CD4-positive, alpha-beta memory T cell (primary cell): Measurements from ENCODE around the gene RETN. TPM values are rescaled to one million over a fixed set of nuclear protein-coding genes. Genes with fewer than 3 reads are reported as not detected.

Experiments used
- CTCF ChIA-PET: fragments of 350-600 bp; sonication (Branson Sonifier 250); formaldehyde crosslinking; loops from one replicate; lab custom pipeline; 2021; ENCODE audit warnings: inconsistent platforms; ENCODE audit not compliant: partially characterized antibody; lab: Charles Lee
- POLR2A ChIA-PET: fragments of 350-600 bp; sonication (Branson Sonifier 250); formaldehyde crosslinking; loops from one replicate; lab custom pipeline; 2021; ENCODE audit not compliant: partially characterized antibody; lab: Charles Lee
- DNase-seq, 5 donors: peaks; one replicate each; pipeline versions ENCODE4 v3.0.0 to v3.0.0-alpha.2; 2020 to 2022; ENCODE audit warnings: mixed read lengths in 1 of 5
- H3K27ac ChIP-seq: one replicate; pipeline ENCODE4 v1.7.0; 2013; ENCODE audit warnings: low read depth, low read length
- H3K27me3 ChIP-seq: 2 replicates; pipeline ENCODE4 v1.7.0; 2013; ENCODE audit warnings: mild to moderate bottlenecking, low read length, moderate library complexity; ENCODE audit not compliant: insufficient read depth
- H3K36me3 ChIP-seq: 2 replicates; pipeline ENCODE4 v1.7.0; 2013; ENCODE audit warnings: mild to moderate bottlenecking, low read length, moderate library complexity; ENCODE audit not compliant: insufficient read depth
- H3K4me1 ChIP-seq: 2 replicates; pipeline ENCODE4 v1.7.0; 2013; ENCODE audit warnings: mild to moderate bottlenecking, low read length, moderate library complexity; ENCODE audit not compliant: insufficient read depth
- H3K4me3 ChIP-seq, 2 donors: one replicate each; pipeline ENCODE4 v1.7.0; 2013; ENCODE audit warnings: low read length in 2 of 2, mild to moderate bottlenecking in 1 of 2
- H3K9me3 ChIP-seq, 2 donors: one replicate each; pipeline ENCODE4 v1.7.0; 2013; ENCODE audit warnings: low read length in 2 of 2, control low read depth in 1 of 2; ENCODE audit not compliant: control insufficient read depth in 1 of 2
- H3K27ac Mint-ChIP-seq, 7 donors: one replicate each; pipeline ENCODE4 v1.8.0; 2020 to 2021; ENCODE audit warnings: mixed read lengths in 7 of 7, mild to moderate bottlenecking in 6 of 7, inconsistent platforms in 3 of 7, moderate library complexity in 3 of 7
- H3K27me3 Mint-ChIP-seq, 2 donors: one replicate each; pipeline ENCODE4 v1.8.0; 2020 to 2021; ENCODE audit warnings: mixed read lengths in 2 of 2
- H3K36me3 Mint-ChIP-seq, 2 donors: one replicate each; pipeline ENCODE4 v1.8.0; 2020 to 2021; ENCODE audit warnings: mixed read lengths in 2 of 2, inconsistent platforms in 1 of 2, mild to moderate bottlenecking in 1 of 2
- H3K4me1 Mint-ChIP-seq, 4 donors: one replicate each; pipeline ENCODE4 v1.8.0; 2020 to 2021; ENCODE audit warnings: mixed read lengths in 4 of 4, mild to moderate bottlenecking in 1 of 4
- H3K4me3 Mint-ChIP-seq, 8 donors: one replicate each; pipeline ENCODE4 v1.8.0; 2020 to 2021; ENCODE audit warnings: mixed read lengths in 8 of 8, mild to moderate bottlenecking in 7 of 8, moderate library complexity in 6 of 8, inconsistent platforms in 3 of 8
- H3K9me3 Mint-ChIP-seq, 8 donors: one replicate each; pipeline ENCODE4 v1.8.0; 2020 to 2021; ENCODE audit warnings: mixed read lengths in 8 of 8, mild to moderate bottlenecking in 5 of 8, inconsistent platforms in 3 of 8, moderate library complexity in 1 of 8
- intact Hi-C: fragments of 100-400 bp; cut with micrococcal nuclease; formaldehyde crosslinking; loops from one replicate; pipeline ENCODE4 v1.15.1; 2023
- polyA plus RNA-seq, 2 donors: library from polyadenylated mRNA; unstranded; fragments of 300-500 nt; fragmentation: Illumina TruSeq; gene quantifications; one replicate each; pipeline ENCODE4 v1.2.3, GENCODE V29; 2021
- total RNA-seq, 2 experiments: library from RNA; stranded (reverse); gene quantifications; one replicate each; pipeline ENCODE4 v1.2.3, GENCODE V29; 2021

Gene RETN
- total and polyA plus RNA-seq, 4 experiments from 2014 or later, result 0.48 to 0.94 TPM; not detected in 2

- no peaks in the 10 kb centered on the region for H3K9me3 Mint-ChIP-seq
- H3K4me1 ChIP-seq, result peaks cover 38% of the 10 kb centered on the region
Observed at GRCh38 chr19:7704280-7705060, 35.6 kb downstream of the RETN start.

GRCh38 chr19:7705387-7706187 is 36.7 kb downstream of the RETN start:
- H3K9me3 ChIP-seq, result no peaks in the 10 kb centered on the region
- peak overlapping the region; percentile 30 to 45 for H3K4me3 ChIP-seq
- Mint-ChIP-seq H3K4me3 (peak overlapping the region; percentile 76 to 90 (median 84)), H3K27me3 (no peaks in the 10 kb centered on the region), H3K4me1 (peaks cover 19 to 51% (median 33%) of the 10 kb centered on the region in 4 donors), H3K9me3 (no peaks in the 10 kb centered on the region), H3K36me3 (no peaks in the 10 kb centered on the region), H3K27ac (peak overlapping the region; percentile 87 to 98 (median 98))
- no peaks in the 10 kb centered on the region for H3K27me3 ChIP-seq
- H3K4me1 ChIP-seq, result peaks cover 38% of the 10 kb centered on the region
- DNase-seq, result peak; percentile 73 to 83 (median 76)
- H3K27ac ChIP-seq, result peak overlapping the region; percentile 72
- intact Hi-C loops, result loop anchor here (2.0 to 10.0 kb wide), 2 partner anchors 25 to 49 kb away; partner anchors contain the start of gene TRAPPC5
- ChIA-PET POLR2A (interaction anchor here (0.9 to 3.0 kb wide), 10 partner anchors 9 to 356 kb away, joined by 3 to 29 read pairs (median 3); partner anchors contain the start of genes ARHGEF18 and TRAPPC5), CTCF (interaction anchor here (0.7 to 1.9 kb wide), 3 partner anchors 25 to 96 kb away, joined by 3 to 15 read pairs (median 4); partner anchors contain the start of gene TRAPPC5)
- H3K36me3 ChIP-seq, result no peaks in the 10 kb centered on the region

More at GRCh38 chr19:7704280-7705060, 35.6 kb downstream of the RETN start:
- Mint-ChIP-seq H3K4me3 (peak overlapping the region in 2 of 8 donors; percentile 39 to 45), H3K36me3 (no peaks in the 10 kb centered on the region), H3K27me3 (no peaks in the 10 kb centered on the region), H3K4me1 (peaks cover 20 to 54% (median 33%) of the 10 kb centered on the region in 4 donors), H3K27ac (peak overlapping the region in 6 of 7 donors; percentile 55 to 96 (median 78))
- H3K27ac ChIP-seq, result no peak overlapping the region
- no peaks in the 10 kb centered on the region for H3K9me3 ChIP-seq
- ChIA-PET CTCF (interaction anchor here (1.3 kb wide), 1 partner anchor 24 kb away, joined by 15 read pairs; the partner anchor contains the start of gene TRAPPC5), POLR2A (interaction anchor here (1.1 to 3.0 kb wide), 2 partner anchors 8 to 24 kb away, joined by 4 to 29 read pairs; partner anchors contain the start of gene TRAPPC5)
- H3K36me3 ChIP-seq, result no peaks in the 10 kb centered on the region
- H3K4me3 ChIP-seq, result no peak overlapping the region
- no peak for DNase-seq
- intact Hi-C loops, result loop anchor here (2.0 to 10.0 kb wide), 2 partner anchors 24 to 50 kb away; partner anchors contain the start of gene TRAPPC5
- no peaks in the 10 kb centered on the region for H3K27me3 ChIP-seq

GRCh38 chr19:7706188-7706954 is 37.5 kb downstream of the RETN start:
- CTCF ChIA-PET, result interaction anchor here (0.7 to 3.1 kb wide), 4 partner anchors 26 to 95 kb away, joined by 3 to 15 read pairs (median 8); partner anchors contain the start of gene TRAPPC5
- peaks cover 38% of the 10 kb centered on the region for H3K4me1 ChIP-seq
- no peaks in the 10 kb centered on the region for H3K27me3 Mint-ChIP-seq

GRCh38 chr19:7706955-7707456 is 38.2 kb downstream of the RETN start:
- Histone ChIP-seq H3K27ac (peak overlapping the region; percentile 72), H3K4me3 (no peak overlapping the region), H3K9me3 (no peaks in the 10 kb centered on the region), H3K4me1 (peaks cover 38% of the 10 kb centered on the region), H3K36me3 (no peaks in the 10 kb centered on the region), H3K27me3 (no peaks in the 10 kb centered on the region)
- Mint-ChIP-seq H3K36me3 (no peaks in the 10 kb centered on the region), H3K4me3 (peak overlapping the region in 7 of 8 donors; percentile 46 to 90 (median 84)), H3K27me3 (no peaks in the 10 kb centered on the region), H3K4me1 (peaks cover 19 to 51% (median 33%) of the 10 kb centered on the region in 4 donors), H3K27ac (peak overlapping the region; percentile 87 to 98 (median 98)), H3K9me3 (no peaks in the 10 kb centered on the region)
- ChIA-PET CTCF (interaction anchor here (3.1 kb wide), 1 partner anchor 26 kb away, joined by 12 read pairs; the partner anchor contains the start of gene TRAPPC5), POLR2A (interaction anchor here (0.7 to 3.0 kb wide), 7 partner anchors 9 to 357 kb away, joined by 3 to 29 read pairs (median 3); partner anchors contain the start of genes ARHGEF18, PET100, TRAPPC5 and XAB2)
- no peak for DNase-seq
- intact Hi-C loops, result loop anchor here (10.0 kb wide), 1 partner anchor 48 kb away; no protein-coding TSS in a partner anchor

More at GRCh38 chr19:7706188-7706954, 37.5 kb downstream of the RETN start:
- no peaks in the 10 kb centered on the region for H3K27me3 ChIP-seq
- peak overlapping the region in 7 of 8 donors; percentile 76 to 90 (median 84) for H3K4me3 Mint-ChIP-seq
- peak overlapping the region; percentile 87 to 98 (median 98) for H3K27ac Mint-ChIP-seq
- no peaks in the 10 kb centered on the region for H3K36me3 ChIP-seq
- H3K36me3 Mint-ChIP-seq, result no peaks in the 10 kb centered on the region
- H3K9me3 Mint-ChIP-seq, result no peaks in the 10 kb centered on the region
- intact Hi-C loops, result loop anchor here (10.0 kb wide), 1 partner anchor 48 kb away; no protein-coding TSS in a partner anchor
- peak overlapping the region; percentile 30 to 45 for H3K4me3 ChIP-seq
- POLR2A ChIA-PET, result interaction anchor here (0.6 to 3.0 kb wide), 10 partner anchors 9 to 869 kb away, joined by 3 to 29 read pairs (median 3); partner anchors contain the start of genes ARHGEF18, PET100, TRAPPC5 and XAB2
- H3K27ac ChIP-seq, result peak overlapping the region; percentile 72
- no peaks in the 10 kb centered on the region for H3K9me3 ChIP-seq
- no peak for DNase-seq
- peaks cover 19 to 51% (median 33%) of the 10 kb centered on the region in 4 donors for H3K4me1 Mint-ChIP-seq

GRCh38 chr19:7709932-7710460 is 41.1 kb downstream of the RETN start:
- Histone ChIP-seq H3K9me3 (no peaks in the 10 kb centered on the region), H3K27me3 (no peaks in the 10 kb centered on the region), H3K27ac (no peak overlapping the region), H3K36me3 (no peaks in the 10 kb centered on the region), H3K4me1 (peaks cover 30% of the 10 kb centered on the region), H3K4me3 (no peak overlapping the region)
- H3K27me3 Mint-ChIP-seq, result no peaks in the 10 kb centered on the region
- H3K4me3 Mint-ChIP-seq, result no peak overlapping the region
- POLR2A ChIA-PET, result no interaction called here
- intact Hi-C loops, result loop anchor here (10.0 kb wide), 1 partner anchor 45 kb away; no protein-coding TSS in a partner anchor
- H3K36me3 Mint-ChIP-seq, result no peaks in the 10 kb centered on the region
- H3K4me1 Mint-ChIP-seq, result peaks cover 19 to 36% (median 24%) of the 10 kb centered on the region in 4 donors
- H3K9me3 Mint-ChIP-seq, result no peaks in the 10 kb centered on the region
- CTCF ChIA-PET, result no interaction called here
- no peak for DNase-seq
- H3K27ac Mint-ChIP-seq, result peak overlapping the region in 2 of 7 donors; percentile 29 to 36
